GM23338 (cell line): ENCODE data around the gene HOXA2.

Source experiments
- CREB1 ChIP-seq: fragments of 250-450 bp; sonication (Bioruptor Pico); IDR thresholded peaks from 2 replicates; pipeline ENCODE4 v1.5.0; 2020; ENCODE audit warnings: low read depth, mild to moderate bottlenecking, moderate library complexity
- CTCF ChIP-seq, 2 experiments: fragments of 200-600 bp in 1 of 2; sonication (generic) in 1 of 2; conservative IDR thresholded peaks; 2 replicates each; pipeline versions ENCODE4 v1.5.1 to v1.6.1; 2016 to 2017; ENCODE audit warnings: antibody characterized with exemption in 2 of 2, low read depth in 2 of 2, mild to moderate bottlenecking in 2 of 2, moderate library complexity in 1 of 2
- EZH2 ChIP-seq: fragments of 200-600 bp; sonication (generic); IDR thresholded peaks from one replicate; pipeline ENCODE4 v1.8.0; 2017; ENCODE audit warnings: antibody characterized with exemption, mild to moderate bottlenecking, low read depth; ENCODE audit not compliant: unreplicated experiment
- EZH2phosphoT487 ChIP-seq: fragments of 200-600 bp; sonication (generic); IDR thresholded peaks from one replicate; pipeline ENCODE4 v1.8.1; 2018; ENCODE audit warnings: antibody characterized with exemption; ENCODE audit not compliant: unreplicated experiment

- TF ChIP-seq CTCF (conservative IDR thresholded peaks at IDR 0.05; ENCODE audit: low read depth in 2 of 2), result no peak
- peak; percentile 97 for TF ChIP-seq EZH2
- TF ChIP-seq EZH2phosphoT487, result peak; percentile 53
- TF ChIP-seq CREB1 (CRISPR knock-in tag), result no peak
Observed at GRCh38 chr7:27101171-27101956, 1.1 kb downstream of the HOXA2 start.
